ENCODE data around the gene CUX1.

DNA sequence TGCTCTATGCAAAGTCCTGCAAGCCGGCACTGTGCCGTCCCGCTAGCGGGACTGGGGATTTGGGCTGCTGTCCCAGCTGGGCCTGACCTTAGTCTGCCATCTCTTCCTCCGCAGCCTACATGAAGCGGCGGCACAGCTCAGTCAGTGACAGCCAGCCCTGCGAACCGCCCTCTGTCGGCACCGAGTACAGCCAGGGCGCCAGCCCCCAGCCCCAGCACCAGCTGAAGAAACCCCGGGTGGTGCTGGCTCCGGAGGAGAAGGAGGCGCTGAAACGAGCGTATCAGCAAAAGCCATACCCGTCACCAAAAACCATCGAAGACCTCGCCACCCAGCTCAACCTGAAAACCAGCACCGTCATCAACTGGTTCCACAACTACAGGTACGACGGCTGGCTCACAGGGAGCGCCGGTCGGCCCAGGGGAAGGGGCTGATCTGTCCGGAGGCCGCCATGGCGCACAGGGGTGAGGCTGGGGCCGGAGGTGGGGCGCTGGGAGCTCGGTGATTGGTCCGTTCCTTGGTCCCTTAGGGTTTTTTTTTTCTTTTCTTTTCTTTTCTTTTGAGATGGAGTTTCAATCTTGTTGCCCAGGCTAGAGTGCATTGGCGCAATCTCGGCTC lies 421.9 kb downstream of the CUX1 start:
- TF ChIP-seq, protein P1, sequence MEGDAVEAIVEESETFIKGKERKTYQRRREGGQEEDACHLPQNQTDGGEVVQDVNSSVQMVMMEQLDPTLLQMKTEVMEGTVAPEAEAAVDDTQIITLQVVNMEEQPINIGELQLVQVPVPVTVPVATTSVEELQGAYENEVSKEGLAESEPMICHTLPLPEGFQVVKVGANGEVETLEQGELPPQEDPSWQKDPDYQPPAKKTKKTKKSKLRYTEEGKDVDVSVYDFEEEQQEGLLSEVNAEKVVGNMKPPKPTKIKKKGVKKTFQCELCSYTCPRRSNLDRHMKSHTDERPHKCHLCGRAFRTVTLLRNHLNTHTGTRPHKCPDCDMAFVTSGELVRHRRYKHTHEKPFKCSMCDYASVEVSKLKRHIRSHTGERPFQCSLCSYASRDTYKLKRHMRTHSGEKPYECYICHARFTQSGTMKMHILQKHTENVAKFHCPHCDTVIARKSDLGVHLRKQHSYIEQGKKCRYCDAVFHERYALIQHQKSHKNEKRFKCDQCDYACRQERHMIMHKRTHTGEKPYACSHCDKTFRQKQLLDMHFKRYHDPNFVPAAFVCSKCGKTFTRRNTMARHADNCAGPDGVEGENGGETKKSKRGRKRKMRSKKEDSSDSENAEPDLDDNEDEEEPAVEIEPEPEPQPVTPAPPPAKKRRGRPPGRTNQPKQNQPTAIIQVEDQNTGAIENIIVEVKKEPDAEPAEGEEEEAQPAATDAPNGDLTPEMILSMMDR (conservative IDR thresholded peaks at IDR 0.05; ENCODE audit: low read depth, low read length) = no peak
- no peak for TF ChIP-seq EZH2phosphoT487 (IDR thresholded peaks at IDR 0.05; ENCODE audit: borderline replicate concordance, low read length)
